Amygdala (tissue), 56 donors: Measurements from ENCODE around the gene MICAL2.

ENCODE experiments used
- DNase-seq, 56 donors: peaks; one replicate each; lab custom pipeline; 2025; lab: John Stamatoyannopoulos, UW

The MICAL2 gene

DNA sequence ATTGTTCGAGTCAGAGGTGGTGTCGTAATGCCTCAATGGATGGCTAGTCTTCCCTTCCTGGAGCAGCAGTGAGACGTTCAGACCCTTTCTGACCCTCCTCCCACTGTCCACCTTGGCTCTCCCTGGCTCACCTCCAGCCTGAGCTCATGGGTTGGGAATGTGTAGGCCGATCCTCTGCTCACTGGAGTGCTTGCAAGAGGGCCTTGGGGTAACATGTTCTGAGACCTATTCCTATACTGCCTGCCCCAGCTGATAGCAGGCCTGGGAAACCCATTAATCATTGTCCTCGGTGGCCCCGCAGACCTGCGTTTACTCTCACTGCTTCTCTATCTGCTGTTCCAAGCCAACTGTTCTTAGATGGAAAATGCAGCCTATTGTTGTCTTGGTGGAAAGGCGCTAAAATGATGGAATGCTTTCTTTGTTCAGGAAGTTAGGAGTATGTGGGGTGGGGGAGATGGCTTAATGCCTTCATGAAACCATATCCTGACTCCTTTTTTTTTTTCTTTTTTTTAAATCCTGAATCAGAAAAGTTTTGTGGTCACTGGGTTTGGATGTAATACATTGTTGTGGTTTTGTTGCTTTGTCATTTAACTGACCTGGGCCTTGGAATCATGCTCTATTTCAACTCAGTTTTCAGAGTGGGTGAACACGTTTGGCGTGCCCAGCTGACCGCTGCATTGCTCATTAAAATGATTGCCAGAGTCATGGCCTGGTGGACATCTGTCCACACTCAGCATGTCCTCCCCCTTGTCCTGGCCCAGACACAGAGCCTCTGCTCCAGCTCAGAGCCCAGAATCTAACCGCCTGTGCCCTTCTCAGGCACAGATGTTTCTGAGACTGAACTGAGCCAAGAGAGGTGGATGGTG, 72.5 kb downstream of the MICAL2 start:
- no peak for DNase-seq

DNA sequence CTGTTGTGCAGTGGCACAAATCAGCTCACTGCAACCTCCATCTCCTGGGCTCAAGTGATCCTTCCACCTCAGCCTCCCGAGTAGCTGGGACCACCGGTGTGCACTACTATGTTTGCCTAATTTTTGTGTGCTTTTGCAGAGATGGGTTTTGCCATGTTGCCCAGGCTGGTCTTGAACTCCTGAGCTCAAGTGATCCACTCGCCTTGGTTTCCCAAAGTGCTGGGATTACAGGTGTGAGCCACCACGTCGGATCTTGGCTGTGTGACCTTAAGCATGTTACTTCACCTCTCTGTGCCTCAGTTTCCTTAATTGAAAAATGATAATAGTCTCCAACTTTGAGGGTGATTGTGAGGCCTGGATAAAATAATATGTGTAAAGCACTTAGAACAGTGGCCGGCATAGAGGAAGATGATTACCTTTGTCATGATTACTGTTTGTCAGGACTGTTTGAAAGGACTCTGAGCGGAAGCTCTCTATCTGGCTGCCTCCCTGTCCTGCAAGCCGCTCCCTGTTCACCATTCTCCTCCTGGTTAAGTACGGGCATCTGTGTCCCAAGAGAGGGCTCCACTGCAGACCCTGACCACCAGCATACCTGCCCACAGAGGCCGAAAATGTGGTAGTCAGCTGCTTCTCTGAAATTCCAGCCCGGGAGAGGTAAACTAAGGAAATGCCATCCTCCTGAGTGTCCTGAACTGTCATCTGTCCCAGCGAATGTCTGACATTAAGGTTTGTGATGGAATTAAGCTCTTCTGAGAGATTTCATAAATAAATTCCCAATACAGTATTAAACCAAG, 73.6 kb downstream of the MICAL2 start:
- DNase-seq: no peak

DNA sequence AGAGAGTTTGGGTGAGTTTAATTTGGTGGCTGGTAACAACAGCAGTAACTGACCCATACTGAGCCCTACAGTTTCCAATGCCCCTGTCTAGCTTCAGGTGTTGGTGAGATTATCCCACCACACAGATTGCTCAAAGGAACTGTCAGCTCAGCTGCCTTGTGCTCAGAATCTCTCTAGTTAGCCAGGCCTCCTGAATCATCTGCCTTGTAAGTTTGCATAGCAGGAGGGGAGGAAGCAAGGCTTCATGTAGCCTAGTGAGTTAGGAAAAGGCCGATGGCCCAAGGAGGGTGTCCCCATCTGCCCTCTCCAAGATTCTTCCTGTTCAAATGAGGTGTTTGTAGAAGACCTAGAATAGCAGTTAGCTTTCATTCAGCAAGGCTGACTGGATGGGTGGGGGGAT, 74.3 kb downstream of the MICAL2 start:
- no peak for DNase-seq

DNA sequence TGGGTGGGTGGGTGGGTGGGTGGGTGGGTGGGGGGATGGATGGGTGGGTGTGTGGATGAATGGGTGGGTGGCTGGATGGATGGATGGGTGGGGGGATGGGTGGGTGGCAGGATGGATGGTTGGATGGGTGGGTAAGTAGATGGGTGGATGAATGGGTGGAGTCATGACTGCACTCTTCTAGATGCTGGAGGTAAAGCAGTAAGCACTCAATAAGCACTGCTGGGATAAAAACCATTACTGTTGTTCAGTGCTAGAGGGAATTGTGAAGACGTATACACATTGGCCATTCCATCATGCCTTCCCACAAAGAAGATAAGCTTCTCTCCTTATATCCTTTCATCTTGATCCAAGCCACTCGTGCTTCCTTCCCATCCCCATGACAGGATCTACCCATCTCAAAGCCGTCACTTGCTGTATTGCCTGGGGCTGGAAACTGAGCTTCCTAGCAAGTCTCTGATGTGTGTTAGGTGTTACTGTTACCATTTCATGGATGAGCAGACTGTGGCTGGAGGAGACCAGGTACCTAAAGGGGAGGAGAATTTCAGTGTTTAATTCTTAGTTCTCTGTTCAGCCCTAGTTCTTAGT, 74.8 kb downstream of the MICAL2 start:
- no peak for DNase-seq

DNA sequence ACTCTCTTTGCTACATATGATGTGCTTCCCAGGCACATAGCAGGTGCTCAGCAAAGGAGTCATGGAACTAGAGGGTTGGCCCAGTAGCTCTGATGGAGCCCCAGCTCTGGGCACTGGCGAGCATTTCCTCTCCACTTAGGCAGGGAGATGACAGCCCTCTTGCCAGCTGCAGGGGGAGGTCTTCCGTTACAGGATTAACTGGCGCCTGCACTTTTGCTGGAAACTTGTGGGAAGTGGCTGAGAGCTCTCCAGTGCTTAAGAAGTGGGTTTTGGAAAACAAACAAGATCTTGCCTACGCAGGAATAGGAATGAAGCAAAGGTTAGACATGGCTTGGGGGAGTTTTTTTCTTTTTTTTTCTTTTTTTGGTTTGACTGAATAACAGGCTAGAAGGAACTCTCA, 75.5 kb downstream of the MICAL2 start:
- DNase-seq: no peak

DNA sequence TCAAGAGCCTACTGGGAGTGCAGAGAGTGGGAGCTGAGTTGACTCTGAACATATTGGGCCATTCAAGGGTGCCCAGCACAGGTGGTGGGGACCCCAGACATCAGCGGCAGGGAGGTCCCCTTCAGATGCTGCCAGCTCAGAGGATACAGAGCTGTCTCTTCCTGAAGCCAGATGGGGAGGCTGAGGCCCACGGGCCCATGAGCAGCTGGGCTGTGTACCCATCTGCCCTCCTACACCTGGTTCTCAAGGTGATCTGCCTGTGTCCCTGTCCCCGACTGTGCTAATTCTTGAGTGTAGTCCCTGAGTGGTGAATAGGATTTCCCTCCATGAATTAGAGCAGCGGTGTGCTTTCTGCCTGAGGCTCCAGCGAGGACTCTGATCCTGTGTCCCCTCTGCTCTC, 76.3 kb downstream of the MICAL2 start:
- DNase-seq: no peak

DNA sequence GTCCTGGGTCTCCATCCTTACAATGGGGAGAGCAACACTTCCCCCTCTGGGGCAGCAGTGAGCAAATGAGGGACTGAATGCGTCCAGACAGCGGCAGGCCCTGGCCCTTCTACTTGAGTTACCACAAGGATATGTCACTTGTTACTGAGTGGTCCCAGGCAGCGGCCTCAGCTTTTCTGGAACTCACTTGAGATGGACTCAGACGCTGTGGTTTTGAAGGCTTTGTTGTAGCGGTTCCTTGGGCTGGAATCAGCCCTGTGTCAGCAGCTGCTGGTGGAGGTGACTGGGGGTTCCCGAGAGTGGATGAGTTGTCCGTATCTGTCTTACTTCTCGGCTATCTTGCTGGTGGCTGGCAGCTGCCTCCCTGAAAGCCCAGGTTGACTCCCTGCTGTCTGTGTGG, 77.0 kb downstream of the MICAL2 start:
- no peak for DNase-seq

DNA sequence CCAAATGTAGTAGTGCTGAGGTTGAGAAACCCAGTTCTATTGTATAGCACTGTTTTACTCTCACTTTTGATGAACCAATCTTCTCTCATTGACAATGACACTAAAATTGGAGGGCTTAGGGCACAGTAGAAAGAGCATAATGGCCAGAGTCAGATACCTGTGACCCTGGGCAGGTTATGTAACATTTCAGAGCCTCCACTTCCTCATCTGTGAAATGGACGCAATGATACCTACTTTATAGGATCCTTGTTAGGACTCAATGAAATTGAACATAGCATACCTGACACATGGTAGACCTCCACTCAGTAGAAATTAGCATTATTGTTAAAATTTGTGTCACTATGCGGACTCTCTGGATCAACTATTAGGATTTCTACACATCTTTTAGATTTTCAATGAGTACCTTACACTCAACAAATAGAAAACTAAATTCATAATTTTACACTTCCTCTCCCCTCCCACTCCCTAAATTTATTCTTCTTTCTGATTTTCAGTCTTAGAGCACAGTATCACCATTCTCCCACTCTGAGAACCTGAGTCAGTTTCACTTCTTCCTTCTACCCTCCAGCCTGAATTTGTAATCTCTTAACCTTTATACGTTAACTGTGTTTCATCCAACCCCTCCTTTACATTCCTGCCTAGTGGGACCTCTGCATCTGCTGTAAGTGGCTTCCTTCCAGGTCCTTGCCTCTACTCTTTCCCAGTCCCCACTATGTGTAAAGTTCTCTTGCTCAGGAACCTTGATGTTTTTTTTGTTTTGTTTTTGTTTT, 78.3 kb downstream of the MICAL2 start:
- DNase-seq: no peak

DNA sequence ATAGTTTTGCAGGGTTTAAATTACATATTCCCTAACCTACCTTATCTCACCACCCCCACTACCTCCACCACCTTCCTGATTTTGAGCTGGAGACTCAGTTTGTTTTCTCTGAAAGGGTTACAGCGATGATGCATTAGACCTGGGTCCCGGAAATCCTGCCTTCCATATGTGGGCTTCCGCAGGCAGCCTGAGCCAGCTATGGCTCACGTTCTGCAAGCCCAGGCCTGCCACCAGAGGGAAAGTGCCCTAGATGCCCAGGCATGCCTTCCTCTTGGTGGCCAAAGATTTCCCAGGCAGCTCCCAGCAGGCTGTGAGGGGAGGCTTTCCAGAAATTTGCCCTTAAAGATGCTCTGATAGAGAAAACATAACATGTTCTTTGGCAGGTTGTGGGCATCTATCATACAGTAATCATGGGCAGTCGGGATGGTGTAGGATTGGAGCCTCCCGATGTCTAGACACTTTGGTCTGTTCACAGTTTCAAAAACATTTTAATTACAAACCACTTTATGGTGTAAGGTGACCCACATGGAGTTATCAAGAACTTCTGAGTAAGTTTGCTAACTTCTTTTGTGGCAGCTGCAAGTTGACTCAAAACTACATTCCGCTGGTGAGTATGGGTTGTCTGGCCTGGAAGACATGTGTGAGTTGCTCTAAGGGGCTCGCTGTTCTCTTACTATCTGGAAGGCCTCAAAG, 79.3 kb downstream of the MICAL2 start:
- DNase-seq: no peak

DNA sequence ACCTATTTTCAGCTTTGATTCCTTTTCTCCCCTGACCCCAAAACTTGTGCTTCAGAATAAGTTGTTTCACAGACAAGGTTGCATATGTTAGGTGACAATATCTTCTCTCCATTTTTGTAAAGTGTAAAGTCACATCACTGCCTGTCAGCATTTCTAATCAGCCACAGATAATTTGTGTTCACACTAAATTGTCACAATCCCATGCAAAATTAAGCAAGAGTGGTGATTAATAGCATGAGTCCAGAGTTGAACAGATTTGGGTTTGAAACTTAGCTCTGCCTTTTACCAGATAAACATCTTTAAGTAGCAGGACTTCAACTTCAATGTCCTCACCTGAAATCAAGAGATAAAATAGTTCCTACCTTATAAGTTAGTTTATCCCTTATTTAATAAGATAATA, 80.1 kb downstream of the MICAL2 start:
- DNase-seq: no peak

DNA sequence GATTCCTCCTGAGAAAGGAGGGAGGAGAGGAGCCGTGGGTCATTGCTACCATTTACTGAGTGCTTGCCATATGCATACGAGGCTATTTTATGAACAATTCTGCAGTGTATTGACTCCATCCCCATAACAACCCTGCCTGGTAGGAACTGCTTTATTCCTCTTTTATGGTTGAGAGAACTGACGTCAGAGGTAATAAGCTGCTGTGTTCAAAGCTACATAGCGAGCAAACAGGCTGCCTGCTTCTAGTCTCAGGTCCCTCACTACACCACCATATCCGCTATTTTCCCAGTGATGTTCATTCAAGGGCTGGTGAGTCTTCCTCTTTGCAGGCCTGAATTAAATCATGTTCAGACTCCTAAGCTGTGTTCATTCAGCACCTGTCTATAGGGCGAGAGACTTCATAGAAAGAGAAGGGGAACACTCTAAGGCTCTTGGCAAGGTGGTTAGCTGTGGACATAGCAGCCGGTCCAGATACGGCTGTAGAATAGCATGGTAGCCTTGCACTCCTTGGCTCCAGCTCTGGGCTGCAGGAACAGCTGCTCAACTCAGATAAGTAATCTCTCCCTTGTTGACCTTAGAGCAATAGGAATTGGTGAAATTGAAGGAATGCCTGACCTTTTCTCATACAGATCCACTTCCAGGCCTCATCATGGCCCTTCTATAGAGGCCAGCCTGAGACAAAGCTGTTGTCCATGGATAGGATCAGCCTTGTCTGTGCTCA, 82.6 kb downstream of the MICAL2 start:
- DNase-seq: no peak

DNA sequence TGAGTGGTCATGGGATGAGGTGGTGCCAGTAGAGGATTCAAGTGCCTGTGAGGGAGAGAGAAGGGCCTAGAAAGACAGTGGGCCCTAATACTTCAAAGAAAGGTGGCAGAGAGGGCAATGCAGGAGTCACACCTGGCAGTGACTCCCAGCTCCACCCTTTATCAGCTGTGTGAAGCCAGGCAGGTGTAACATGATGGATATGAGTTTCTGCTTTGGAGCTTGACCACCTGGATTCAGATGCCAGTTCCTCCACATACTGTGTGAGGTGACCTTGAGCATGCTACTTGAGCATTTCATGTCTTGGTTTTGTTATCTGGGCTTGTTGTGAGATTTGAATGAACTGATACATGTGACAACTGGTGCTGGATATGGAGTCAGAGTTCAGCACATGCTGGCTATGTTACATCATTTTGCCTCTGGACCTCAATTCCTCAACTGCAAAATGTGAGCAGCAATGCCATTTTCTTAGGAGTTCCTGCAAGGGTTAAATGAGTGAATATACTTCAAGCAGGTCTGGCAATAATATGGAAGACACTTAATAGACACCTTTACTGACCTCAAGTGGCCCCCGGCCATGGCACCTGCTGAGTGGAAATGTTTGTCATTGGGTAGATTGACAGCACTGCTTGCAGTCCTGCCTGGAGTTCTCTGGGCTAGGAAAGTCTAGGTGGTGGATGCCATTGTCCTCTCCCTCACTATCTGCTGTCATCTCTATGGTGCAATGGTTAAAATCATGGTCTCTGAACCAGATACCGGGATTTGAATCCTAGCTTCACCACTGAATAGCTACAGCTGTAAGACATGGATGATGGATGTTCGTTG, 83.3 kb downstream of the MICAL2 start:
- DNase-seq: no peak

DNA sequence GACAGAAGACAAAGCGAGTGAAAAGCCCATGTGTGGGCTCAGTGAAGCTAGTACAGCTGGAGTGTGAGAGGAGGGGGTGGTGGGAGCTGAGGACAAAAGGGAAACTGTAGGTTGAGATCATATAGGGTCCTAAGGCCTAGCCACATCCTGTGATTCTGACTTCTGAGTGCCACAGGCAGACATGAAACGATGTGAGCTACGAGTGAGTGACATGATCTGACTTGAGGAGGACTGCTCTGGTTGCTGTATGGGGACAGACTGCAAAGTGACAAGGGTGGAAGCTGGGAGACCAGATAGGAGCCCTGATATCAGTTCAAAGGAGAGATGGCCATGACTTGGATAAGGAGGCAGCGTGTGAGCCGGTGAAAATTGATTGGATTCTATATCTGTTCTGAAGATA, 85.4 kb downstream of the MICAL2 start:
- no peak for DNase-seq

DNA sequence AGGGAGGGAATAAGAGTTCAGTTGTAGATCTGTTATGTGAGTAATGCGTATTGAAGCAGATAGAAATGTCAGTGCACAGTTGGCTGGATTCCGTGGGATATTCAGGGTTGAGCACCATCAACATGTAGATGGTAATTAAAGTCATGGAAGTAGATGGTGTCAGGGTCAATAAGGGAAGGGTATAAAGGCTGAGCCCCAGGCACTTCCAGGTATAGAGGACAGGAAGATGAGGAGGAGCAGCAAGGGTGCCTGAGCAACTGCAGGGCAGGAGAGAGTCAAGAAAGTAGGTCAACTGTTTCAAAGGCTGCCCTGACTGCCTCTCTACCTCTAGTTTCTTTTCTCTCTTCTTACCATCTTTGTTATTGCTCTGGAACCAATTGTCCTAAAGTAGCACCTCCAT, 85.9 kb downstream of the MICAL2 start:
- DNase-seq: no peak

DNA sequence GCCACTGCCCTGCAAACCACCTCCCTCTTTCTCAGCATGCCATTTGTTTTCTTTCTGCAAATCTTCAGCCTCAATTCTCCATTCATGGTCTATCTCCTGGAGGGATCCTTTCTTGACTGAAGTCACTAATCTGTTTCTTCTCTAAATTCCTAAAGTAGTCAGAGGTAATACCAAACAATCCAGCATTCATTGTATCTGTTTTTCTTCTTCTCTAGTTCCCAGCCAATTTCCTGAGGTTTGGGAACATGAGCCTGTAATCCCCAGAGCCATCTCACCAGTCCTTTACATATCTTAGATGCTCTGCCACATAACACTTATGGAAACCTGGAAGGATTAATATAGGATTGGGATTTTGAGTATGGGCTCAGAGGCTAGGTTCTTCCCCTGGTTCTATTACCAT, 86.5 kb downstream of the MICAL2 start:
- DNase-seq: no peak

DNA sequence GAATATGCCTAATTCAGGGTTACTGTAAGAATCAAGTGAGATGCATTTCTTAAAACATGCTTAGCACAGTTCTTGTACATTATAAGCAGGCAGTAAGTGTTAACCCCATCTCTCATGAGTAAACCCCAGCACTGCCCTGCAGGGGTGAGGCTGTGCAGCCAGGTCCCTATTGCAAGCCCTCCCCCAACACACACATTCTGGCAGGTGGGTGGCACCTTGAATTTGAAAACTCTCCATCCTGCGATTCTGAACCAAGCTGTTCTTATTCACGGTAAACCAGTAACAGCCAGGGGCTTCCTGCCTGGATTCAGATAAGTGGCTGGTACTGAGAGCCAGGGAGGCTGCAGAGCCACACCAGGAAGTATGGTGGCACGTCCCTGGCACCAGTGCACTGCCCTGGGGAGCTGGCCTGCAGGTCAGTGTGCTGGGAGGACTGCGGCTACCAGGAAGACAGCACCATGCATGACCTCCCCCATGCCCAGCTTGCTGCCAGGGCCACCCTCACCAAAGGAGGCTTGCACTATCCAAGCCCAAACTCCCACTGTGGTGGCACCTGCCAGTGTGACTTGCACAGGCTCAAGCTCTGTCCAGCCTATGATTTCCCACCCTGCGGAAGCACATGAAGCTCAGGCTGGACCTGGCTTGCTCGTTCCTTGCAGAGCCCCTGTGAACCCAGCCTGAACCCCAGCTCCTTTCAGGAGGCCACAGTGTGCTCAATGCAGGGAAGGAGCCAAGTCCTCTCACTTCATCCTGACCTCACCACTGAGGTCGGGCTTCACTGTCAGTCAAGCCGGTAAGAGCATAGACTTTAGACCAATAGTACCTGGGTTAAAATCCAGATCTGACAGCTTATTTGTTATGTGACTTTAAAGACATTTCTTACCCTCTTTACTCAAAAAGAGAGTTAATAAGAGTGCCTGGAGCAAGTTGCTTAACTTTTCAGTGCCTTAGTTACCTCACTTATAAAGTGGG, 88.1 kb downstream of the MICAL2 start:
- DNase-seq: no peak

DNA sequence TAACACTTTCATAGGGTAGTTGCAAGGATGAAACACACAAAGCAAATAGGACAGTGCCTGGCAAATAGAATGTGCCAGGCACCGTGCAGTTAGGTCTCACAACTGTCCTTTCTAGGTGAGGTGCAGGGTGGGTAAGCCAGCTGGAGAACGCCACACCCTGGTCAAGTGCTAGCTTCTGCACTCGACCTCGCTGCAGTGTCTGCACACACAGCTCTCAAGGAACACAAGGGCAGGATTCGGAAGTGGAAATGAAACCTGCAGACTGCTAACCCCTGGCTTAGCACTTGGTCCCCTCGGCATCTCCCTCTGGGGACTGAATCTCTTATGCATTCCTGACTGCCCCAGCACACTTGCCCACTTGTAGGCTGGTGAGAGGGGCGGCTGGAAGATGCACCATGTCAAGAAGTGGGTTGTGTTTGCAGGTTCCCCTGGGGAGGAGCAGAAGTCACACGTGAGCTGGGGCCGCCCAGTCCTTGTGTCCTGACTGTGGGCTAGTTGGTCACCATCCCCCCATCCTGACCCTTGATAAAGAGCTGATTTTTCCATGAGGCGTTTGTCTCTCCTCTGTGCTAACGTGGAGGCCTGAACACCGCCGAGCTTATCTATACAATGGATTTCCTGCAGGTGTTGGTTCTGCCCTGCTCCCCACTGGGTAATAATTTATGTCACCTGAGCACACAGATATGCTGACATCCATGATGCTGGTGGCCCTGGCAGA, 89.0 kb downstream of the MICAL2 start:
- no peak for DNase-seq
